A673 (cell line): ENCODE data around the gene PGD.

ENCODE experiments used
- CTCF ChIP-seq: fragments of 300-800, 200-600 bp; sonication (generic); conservative IDR thresholded peaks from 2 replicates; pipeline ENCODE4 v1.5.1; 2017; ENCODE audit warnings: low read depth, mild to moderate bottlenecking, antibody characterized with exemption, low read length, moderate library complexity, mixed read lengths
- EZH2 ChIP-seq: fragments of 200-600 bp; sonication (generic); IDR thresholded peaks from 2 replicates; pipeline ENCODE4 v1.6.1; 2017; ENCODE audit warnings: borderline replicate concordance, low read depth, mild to moderate bottlenecking, mixed read lengths, antibody characterized with exemption, low read length; ENCODE audit not compliant: poor library complexity, severe bottlenecking

DNA sequence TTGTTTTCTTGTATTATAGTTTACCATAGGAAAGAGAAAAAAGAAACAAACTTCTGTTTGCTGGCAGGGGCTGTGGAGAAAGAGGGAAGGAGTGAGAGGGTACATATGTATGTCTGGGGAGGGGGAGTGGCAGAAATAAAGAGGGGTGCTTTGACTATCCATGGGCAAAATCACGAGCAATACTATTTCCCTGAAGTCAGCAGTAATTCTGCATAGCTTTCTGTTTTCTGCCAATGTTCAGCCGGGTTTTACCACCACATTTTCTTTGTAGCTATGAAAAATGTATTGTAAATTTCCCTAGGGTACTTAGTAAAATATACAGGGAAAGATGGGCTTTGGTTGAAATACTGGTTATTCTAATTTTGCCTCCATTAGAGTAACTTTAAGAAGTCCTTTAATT lies 45.2 kb upstream of the PGD start:
- TF ChIP-seq CTCF (no peak), EZH2 (no peak)
